HepG2 (cell line): ENCODE measurements around the gene NCOA6. TPM values are rescaled to one million over a fixed set of nuclear protein-coding genes. Genes with fewer than 3 reads are reported as not detected.

ENCODE experiments used
- BCL6 ChIP-seq: IDR thresholded peaks from 2 replicates; pipeline ENCODE4 v1.6.1; 2016; ENCODE audit warnings: missing genetic modification reagents, missing compliant biosample characterization
- FOXC1 ChIP-seq: sonication (generic); formaldehyde crosslinking; IDR thresholded peaks from 2 replicates; pipeline ENCODE4 v1.8.0; 2022; ENCODE audit warnings: mild to moderate bottlenecking, missing genetic modification reagents, borderline replicate concordance
- HMG20A ChIP-seq: IDR thresholded peaks from 2 replicates; pipeline ENCODE4 v1.6.1; 2016; ENCODE audit warnings: borderline replicate concordance
- HNRNPLL ChIP-seq: fragments of 200-400 bp; formaldehyde crosslinking; IDR thresholded peaks from 2 replicates; pipeline ENCODE4 v1.6.1; 2017; ENCODE audit warnings: mild to moderate bottlenecking, low read depth, low read length; ENCODE audit not compliant: poor library complexity, severe bottlenecking
- KDM5B ChIP-seq: sonication (generic); formaldehyde crosslinking; IDR thresholded peaks from 2 replicates; pipeline ENCODE4 v1.4.0; 2020; ENCODE audit warnings: missing genetic modification reagents, mild to moderate bottlenecking, borderline replicate concordance
- LBX2 ChIP-seq: sonication (generic); formaldehyde crosslinking; IDR thresholded peaks from 2 replicates; pipeline ENCODE4 v1.5.0; 2020; ENCODE audit warnings: missing genetic modification reagents, mild to moderate bottlenecking, borderline replicate concordance
- NR1H2 ChIP-seq: sonication (generic); formaldehyde crosslinking; IDR thresholded peaks from 2 replicates; pipeline ENCODE4 v1.8.1; 2022; ENCODE audit warnings: low read depth, missing genetic modification reagents, borderline replicate concordance
- PBX2 ChIP-seq: IDR thresholded peaks from 2 replicates; pipeline ENCODE4 v1.6.1; 2016; ENCODE audit warnings: control low read depth
- RAD21 ChIP-seq: fragments of 450-650 bp; formaldehyde crosslinking; IDR thresholded peaks from 2 replicates; pipeline ENCODE4 v1.5.0; 2020; ENCODE audit warnings: mild to moderate bottlenecking
- SSRP1 ChIP-seq: IDR thresholded peaks from 2 replicates; pipeline ENCODE4 v1.6.1; 2016; ENCODE audit warnings: control low read depth
- U2AF1 ChIP-seq: fragments of 200-400 bp; formaldehyde crosslinking; optimal IDR thresholded peaks from 2 replicates; pipeline ENCODE3; 2017; ENCODE audit warnings: mild to moderate bottlenecking, low read depth, low read length
- YEATS2 ChIP-seq: sonication (generic); formaldehyde crosslinking; IDR thresholded peaks from 2 replicates; pipeline ENCODE4 v1.4.0; 2020; ENCODE audit warnings: missing genetic modification reagents, borderline replicate concordance
- ZBTB44 ChIP-seq: sonication (generic); formaldehyde crosslinking; IDR thresholded peaks from 2 replicates; pipeline ENCODE4 v1.4.0; 2020; ENCODE audit warnings: missing genetic modification reagents
- ZFAT ChIP-seq: sonication (generic); formaldehyde crosslinking; conservative IDR thresholded peaks from 2 replicates; pipeline ENCODE4 v1.8.1; 2023; ENCODE audit warnings: missing genetic modification reagents, inconsistent platforms
- ZNF251 ChIP-seq: sonication (generic); formaldehyde crosslinking; IDR thresholded peaks from 2 replicates; pipeline ENCODE4 v1.9.0; 2021; ENCODE audit warnings: mild to moderate bottlenecking, missing genetic modification reagents
- ZNF451 ChIP-seq: sonication (generic); formaldehyde crosslinking; IDR thresholded peaks from 2 replicates; pipeline ENCODE4 v1.5.0; 2020; ENCODE audit warnings: mild to moderate bottlenecking, missing genetic modification reagents
- ZNF580 ChIP-seq: IDR thresholded peaks from 2 replicates; pipeline ENCODE4 v1.6.1; 2016; ENCODE audit warnings: low read depth, borderline replicate concordance
- ZNF639 ChIP-seq: conservative IDR thresholded peaks from 2 replicates; pipeline ENCODE4 v1.6.1; 2018; ENCODE audit warnings: missing genetic modification reagents
- polyA plus RNA-seq, 8 experiments: library from polyadenylated mRNA; depleted of rRNA in 3 of 8; stranded (reverse) in 7 of 8; unstranded in 1 of 8; fragments of >200 nt; fragmentation: Illumina TruSeq in 4 of 8; extraction: Trizol in 4 of 8; gene quantifications; 2 replicates each; pipeline versions ENCODE4 v1.2.1 to v1.2.3, GENCODE V29; 2011 to 2016; ENCODE audit warnings: low read depth in 4 of 8, missing spikeins in 1 of 8, mixed read lengths in 1 of 8; ENCODE audit not compliant: insufficient read depth in 1 of 8
- total RNA-seq, 5 experiments: library from RNA; depleted of rRNA; stranded (reverse); fragments of >200 nt; fragmentation: Illumina TruSeq; extraction: Trizol; gene quantifications; 2 replicates each; pipeline ENCODE4 v1.2.3, GENCODE V29; 2016; ENCODE audit warnings: low read depth in 1 of 5
- TF ChIP-seq, protein P1 (sequence below): sonication (generic); formaldehyde crosslinking; IDR thresholded peaks from 2 replicates; pipeline ENCODE4 v1.4.0; 2020; ENCODE audit warnings: missing genetic modification reagents, borderline replicate concordance

The NCOA6 gene
- total and polyA plus RNA-seq, 2 of the 13 experiments (the other 11 are each of a cell fraction or from before 2014, with no cell fraction given), result 11.2 to 29.3 TPM

GRCh38 chr20:34676642-34677373 lies 148.6 kb downstream of the NCOA6 start, which contains the start of gene PIGU (continued):
- no peak for TF ChIP-seq ZBTB44 (CRISPR knock-in tag)
- TF ChIP-seq, protein P1, sequence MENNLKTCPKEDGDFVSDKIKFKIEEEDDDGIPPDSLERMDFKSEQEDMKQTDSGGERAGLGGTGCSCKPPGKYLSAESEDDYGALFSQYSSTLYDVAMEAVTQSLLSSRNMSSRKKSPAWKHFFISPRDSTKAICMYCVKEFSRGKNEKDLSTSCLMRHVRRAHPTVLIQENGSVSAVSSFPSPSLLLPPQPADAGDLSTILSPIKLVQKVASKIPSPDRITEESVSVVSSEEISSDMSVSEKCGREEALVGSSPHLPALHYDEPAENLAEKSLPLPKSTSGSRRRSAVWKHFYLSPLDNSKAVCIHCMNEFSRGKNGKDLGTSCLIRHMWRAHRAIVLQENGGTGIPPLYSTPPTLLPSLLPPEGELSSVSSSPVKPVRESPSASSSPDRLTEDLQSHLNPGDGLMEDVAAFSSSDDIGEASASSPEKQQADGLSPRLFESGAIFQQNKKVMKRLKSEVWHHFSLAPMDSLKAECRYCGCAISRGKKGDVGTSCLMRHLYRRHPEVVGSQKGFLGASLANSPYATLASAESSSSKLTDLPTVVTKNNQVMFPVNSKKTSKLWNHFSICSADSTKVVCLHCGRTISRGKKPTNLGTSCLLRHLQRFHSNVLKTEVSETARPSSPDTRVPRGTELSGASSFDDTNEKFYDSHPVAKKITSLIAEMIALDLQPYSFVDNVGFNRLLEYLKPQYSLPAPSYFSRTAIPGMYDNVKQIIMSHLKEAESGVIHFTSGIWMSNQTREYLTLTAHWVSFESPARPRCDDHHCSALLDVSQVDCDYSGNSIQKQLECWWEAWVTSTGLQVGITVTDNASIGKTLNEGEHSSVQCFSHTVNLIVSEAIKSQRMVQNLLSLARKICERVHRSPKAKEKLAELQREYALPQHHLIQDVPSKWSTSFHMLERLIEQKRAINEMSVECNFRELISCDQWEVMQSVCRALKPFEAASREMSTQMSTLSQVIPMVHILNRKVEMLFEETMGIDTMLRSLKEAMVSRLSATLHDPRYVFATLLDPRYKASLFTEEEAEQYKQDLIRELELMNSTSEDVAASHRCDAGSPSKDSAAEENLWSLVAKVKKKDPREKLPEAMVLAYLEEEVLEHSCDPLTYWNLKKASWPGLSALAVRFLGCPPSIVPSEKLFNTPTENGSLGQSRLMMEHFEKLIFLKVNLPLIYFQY, result no peak
- peak; percentile 94 for TF ChIP-seq HNRNPLL
- TF ChIP-seq RAD21, result peak; percentile 61
- peak; percentile 85 for TF ChIP-seq YEATS2 (CRISPR knock-in tag)
- peak; percentile 99 for TF ChIP-seq ZNF580
- peak; percentile 83 for TF ChIP-seq BCL6 (CRISPR knock-in tag)
- TF ChIP-seq FOXC1 (CRISPR knock-in tag), result peak; percentile 89; the same call in 1 of the 2 replicates
- peak; percentile 79; the same call in 1 of the 2 replicates for TF ChIP-seq ZNF639 (CRISPR knock-in tag)
- peak; percentile 95; the same call in 1 of the 2 replicates for TF ChIP-seq KDM5B (CRISPR knock-in tag)
- TF ChIP-seq ZNF251 (CRISPR knock-in tag), result peak; percentile 27; the same call in 1 of the 2 replicates
- TF ChIP-seq NR1H2 (CRISPR knock-in tag), result no peak; the same call in 1 of the 2 replicates
- TF ChIP-seq ZNF451 (CRISPR knock-in tag), result peak; percentile 87
- no peak for TF ChIP-seq HMG20A (CRISPR knock-in tag)
- TF ChIP-seq SSRP1, result 0 out of 2 replicates have a peak, but pooled peaks have one; percentile 25
- TF ChIP-seq ZFAT (CRISPR knock-in tag), result no peak
- TF ChIP-seq U2AF1, result peak; percentile 72
- TF ChIP-seq LBX2 (CRISPR knock-in tag), result 0 out of 2 replicates have a peak, but pooled peaks have one; percentile 83
- no peak for TF ChIP-seq PBX2 (CRISPR knock-in tag)
